ENCODE data around the gene DCTN5. TPM values are rescaled to one million over a fixed set of nuclear protein-coding genes. Genes with fewer than 3 reads are reported as not detected.
"Not testable (repeated sequence)": the region's sequence is repeated elsewhere in the genome, so short reads cannot be mapped to it uniquely, and the experiment has no call there.

The DCTN5 gene
- total RNA-seq (2014; rRNA removed; shearing (Covaris generic)): 22.4 and 57.8 TPM in 2 replicates

DNA sequence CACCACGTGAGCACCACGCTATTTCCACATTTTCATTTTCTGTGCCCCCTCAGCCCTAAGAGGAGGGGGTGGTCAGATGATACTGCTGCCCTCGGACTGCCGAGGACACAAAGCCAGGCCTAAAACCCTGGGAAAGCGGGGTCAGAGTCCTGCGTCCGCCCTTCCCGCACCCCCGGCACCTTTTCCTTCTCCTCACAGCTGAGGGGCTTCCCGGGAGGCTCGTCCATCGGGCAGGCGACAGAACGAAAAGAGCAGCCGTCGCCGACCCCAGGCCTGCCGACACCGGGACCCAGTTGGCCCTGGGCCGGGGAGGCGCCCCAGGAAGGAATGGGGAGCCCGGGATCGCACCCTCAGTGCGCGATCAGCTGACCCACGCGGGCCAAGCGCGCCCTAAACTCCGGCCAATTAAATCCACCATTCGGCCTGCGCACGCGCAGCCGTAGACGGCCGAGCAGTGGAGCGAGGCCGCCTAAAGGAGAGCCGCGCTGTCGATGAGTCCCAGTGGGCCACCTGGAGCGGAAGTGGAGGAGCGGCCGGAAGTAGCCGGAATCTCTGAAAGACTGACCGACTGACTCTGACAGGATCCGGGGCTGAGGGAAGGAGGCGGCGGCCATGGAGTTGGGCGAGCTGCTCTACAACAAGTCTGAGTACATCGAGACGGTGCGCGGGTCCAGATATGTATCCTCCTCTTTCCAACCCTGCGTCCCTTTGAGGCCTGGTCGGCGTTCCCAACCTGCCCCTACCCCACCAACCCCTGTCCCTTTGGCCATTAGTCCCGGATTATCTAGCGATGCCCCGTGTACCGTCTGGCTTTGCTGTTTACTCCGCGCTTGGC is at the start of gene DCTN5, which contains the start of gene PALB2:
Gene DCTN5, plus strand, starts transcription at position 536 of the 835 bp plus-strand sequence. Its CDS starts 77 bp downstream, at position 613.
Gene PALB2, minus strand, starts transcription at position 380 of the 835 bp plus-strand sequence. Its CDS starts 153 bp downstream, at position 227.
- Histone ChIP-seq H3K36me3 (peaks cover 49% of the 10 kb centered on the region), H3K4me3 (peak within 1 kb of the TSS; percentile 74), H3K9me3 (replicated peaks) (no peaks in the 10 kb centered on the region), H3K4me1 (replicated peaks) (peaks cover 10% of the 10 kb centered on the region; the same call in 1 of the 2 replicates), H3K27ac (peak within 1 kb of the TSS; percentile 50), H3K27me3 (replicated peaks) (no peaks in the 10 kb centered on the region)
- DNase-seq (ENCODE audit: low read depth in 1 of 2, low spot score in 2 of 2): peak; percentile 83 to 92

DNA sequence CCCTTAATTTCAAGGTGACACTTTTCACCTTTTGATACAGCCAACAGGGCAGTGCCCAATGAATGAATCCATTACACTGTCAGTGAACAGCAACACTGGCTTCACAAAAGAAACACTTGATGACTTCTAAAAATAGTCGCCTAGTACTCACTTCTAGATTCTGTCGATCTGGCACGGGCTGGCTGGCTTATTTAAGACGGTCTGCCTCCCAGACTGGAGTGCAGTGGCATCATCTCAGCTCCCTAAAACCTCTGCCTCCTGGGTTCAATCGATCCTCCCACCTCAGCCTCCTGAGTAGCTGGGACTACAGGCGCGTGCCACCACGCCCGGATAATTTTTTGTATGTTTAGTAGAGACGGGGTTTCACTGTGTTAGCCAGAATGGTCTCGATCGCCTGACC is 47.1 kb upstream of the DCTN5 start:
- H3K9me3 ChIP-seq (replicated peaks): no peaks in the 10 kb centered on the region
- no peaks in the 10 kb centered on the region for H3K27me3 ChIP-seq (replicated peaks)
- peaks cover 8% of the 10 kb centered on the region; the same call in 1 of the 2 replicates for H3K4me1 ChIP-seq (replicated peaks)
- H3K36me3 ChIP-seq: peaks cover 55% of the 10 kb centered on the region
- no peak for DNase-seq (ENCODE audit: low read depth in 1 of 2, low spot score in 2 of 2)
- no peak overlapping the region; the same call in 1 of the 2 replicates for H3K4me3 ChIP-seq
- H3K27ac ChIP-seq: no peak overlapping the region

DNA sequence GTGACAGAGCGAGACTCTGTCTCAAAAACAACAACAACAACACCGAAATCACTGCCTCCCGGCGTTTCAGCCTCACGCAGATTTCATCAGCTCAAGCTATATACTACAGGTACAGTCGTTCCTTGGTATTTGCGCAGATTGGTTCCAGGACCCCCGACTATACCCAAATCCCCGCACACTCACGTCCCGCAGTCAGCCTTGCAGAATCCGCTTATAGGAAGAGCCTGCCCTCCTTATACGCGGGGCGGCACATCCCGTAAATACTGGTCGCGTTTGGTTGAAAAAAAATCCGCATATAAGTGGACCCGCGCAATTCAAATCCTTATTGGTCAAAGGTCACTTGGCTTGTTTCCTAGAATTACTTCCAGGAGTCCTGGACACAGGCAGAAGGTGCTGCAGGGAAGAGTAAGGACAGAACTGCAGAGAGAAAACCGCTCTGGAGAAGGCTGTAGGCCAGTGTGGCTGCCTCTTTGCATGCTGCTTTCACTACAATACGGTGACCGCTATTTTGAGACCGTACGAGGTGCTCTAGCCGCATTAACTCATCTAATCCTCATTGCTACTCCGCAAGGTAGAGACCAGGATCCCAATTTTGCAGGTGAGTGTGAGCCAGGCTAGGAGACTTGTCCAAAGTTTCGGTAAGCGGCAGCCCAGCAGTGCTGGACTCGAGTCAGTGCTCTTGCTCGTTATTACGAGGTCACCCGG is 45.9 kb upstream of the DCTN5 start:
- Histone ChIP-seq H3K9me3 (replicated peaks) (no peaks in the 10 kb centered on the region), H3K36me3 (peaks cover 45% of the 10 kb centered on the region), H3K27me3 (replicated peaks) (no peaks in the 10 kb centered on the region), H3K4me3 (peak overlapping the region; percentile 80), H3K4me1 (replicated peaks) (peaks cover 8% of the 10 kb centered on the region; the same call in 1 of the 2 replicates), H3K27ac (peak overlapping the region; percentile 54)
- peak in 1 of 2 experiments; percentile 30 for DNase-seq (ENCODE audit: low read depth in 1 of 2, low spot score in 2 of 2)

DNA sequence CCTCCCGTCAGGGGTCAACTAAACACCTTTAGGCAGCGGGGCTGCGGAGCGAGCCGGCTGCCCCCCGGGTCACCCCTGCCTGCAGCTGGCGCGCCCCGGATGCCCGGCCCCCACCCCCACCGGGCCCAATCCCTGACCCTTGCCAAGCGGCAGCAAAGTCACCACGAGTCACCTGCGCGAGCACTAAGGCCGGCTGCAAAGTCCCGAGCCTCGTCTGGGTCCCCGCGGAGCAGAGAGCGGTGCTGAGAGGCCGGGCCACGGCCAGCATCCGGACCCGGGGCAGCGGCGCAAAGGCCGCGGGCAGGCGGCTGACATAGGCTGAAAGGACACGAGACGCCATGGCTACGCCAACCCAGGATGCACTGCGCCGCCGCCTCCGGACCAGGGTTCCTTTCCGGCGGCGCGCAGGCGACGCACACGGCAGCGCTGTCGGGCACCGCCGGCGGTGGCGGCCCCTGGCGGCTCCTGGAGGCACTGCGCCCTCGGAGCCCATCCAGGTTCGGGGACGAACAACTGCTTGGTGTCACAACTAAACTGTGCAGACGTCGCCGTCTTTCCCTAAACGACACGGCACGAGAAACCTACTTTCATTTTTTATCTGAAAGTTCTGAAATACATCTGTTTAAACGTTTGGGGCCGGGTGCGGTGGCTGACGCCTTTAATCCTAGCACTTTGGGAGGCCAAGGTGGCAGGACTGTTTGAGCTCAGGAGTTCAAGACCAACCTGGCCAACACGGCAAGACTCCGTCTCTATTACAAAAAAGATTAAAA is 45.1 kb upstream of the DCTN5 start, which contains the start of gene NDUFAB1:
Gene NDUFAB1, minus strand, starts transcription at position 366 of the 770 bp plus-strand sequence. Its CDS starts 26 bp downstream, at position 340.
- H3K27me3 ChIP-seq (replicated peaks): no peaks in the 10 kb centered on the region
- DNase-seq (ENCODE audit: low read depth in 1 of 2, low spot score in 2 of 2): peak; percentile 82 to 87

DNA sequence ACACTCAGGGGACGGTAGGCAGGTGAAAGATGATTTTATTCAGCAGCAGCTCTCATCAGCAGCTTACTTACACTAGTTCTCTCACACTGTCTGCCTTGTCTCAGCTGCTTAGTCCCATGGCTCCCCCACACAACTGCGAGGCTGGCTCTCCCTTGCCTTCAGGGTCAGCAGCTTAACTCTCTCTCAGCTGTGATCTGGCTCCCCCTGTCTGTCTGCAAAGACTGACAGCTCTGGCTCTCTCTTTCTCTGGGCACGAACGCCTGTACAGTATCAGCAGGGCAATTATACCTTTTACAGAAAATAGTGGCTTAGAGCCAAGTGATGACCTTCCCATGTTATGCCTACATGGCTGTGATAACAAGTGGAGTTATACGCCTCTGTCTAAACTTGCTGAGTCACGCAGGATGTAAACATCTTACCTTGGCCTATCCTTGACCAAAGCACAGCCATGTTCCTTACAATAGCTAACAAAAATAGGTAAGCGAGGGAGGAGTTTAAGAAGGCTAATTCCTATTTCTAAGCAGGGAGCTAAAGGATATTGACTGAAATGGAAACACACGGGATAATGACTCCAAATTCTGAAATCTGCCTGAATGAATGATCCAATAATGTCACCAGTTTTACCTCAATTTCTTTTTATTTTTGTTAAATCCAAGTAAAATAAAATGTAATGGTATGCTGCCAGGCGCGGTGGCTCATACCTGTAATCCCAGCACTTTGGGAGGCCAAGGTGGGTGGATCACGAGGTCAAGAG is 44.1 kb upstream of the DCTN5 start:
- Histone ChIP-seq H3K27me3 (replicated peaks) (no peaks in the 10 kb centered on the region), H3K27ac (no peak overlapping the region), H3K36me3 (peaks cover 32% of the 10 kb centered on the region), H3K4me3 (no peak overlapping the region), H3K4me1 (replicated peaks) (peaks cover 8% of the 10 kb centered on the region; the same call in 1 of the 2 replicates), H3K9me3 (replicated peaks) (no peaks in the 10 kb centered on the region)
- DNase-seq (ENCODE audit: low read depth in 1 of 2, low spot score in 2 of 2): peak; percentile 14 to 48

More for the DNA sequence above, 45.1 kb upstream of the DCTN5 start, which contains the start of gene NDUFAB1:
- H3K4me3 ChIP-seq: peak within 1 kb of the TSS; percentile 80
- H3K27ac ChIP-seq: peak within 1 kb of the TSS; percentile 54
- H3K4me1 ChIP-seq (replicated peaks): peaks cover 8% of the 10 kb centered on the region; the same call in 1 of the 2 replicates
- peaks cover 41% of the 10 kb centered on the region for H3K36me3 ChIP-seq
- H3K9me3 ChIP-seq (replicated peaks): no peaks in the 10 kb centered on the region

DNA sequence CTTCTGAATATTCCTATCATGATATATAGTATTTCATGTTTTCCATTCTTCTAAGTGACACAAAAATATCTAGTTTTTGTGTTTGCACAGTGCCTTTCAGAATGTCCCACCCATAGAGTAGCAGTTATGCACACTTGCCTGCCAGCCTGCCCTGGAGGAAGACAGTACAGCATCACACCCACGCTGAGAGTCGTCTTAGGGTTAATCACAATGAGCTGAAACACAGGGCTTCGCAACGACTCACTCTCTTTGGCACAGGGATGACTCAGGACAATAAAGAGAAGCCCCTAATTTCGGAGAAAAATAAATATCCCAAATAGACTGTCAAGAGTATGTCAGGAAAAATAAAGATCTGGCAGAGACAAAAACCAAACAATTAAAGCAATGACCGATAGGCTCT is 33.5 kb upstream of the DCTN5 start:
- DNase-seq (ENCODE audit: low read depth in 1 of 2, low spot score in 2 of 2): no peak
- Histone ChIP-seq H3K4me3 (no peak overlapping the region), H3K27me3 (replicated peaks) (no peaks in the 10 kb centered on the region), H3K9me3 (replicated peaks) (no peaks in the 10 kb centered on the region), H3K36me3 (peaks cover 27% of the 10 kb centered on the region), H3K4me1 (replicated peaks) (peaks cover 11% of the 10 kb centered on the region), H3K27ac (peak overlapping the region; percentile 46)

DNA sequence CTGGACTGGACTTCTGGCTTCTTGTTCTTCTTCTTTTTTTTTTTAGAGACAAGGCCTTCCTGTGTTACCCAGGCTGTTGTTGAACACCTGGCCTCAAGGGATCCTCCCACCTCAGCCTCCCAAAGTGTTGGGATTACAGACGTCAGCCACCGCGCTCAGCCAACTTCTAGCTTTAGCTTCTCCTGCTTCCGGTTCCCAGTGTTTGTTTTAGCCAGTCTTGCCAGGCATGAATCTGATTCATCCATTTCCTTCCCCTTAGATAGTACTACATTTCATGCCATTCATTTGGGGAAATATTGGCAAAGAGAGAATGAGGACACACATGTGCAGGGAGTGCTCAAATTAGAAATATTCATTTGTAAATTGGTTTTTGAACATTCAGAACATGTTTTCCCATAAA is 33.1 kb upstream of the DCTN5 start:
- Histone ChIP-seq H3K4me3 (no peak overlapping the region), H3K4me1 (replicated peaks) (peaks cover 11% of the 10 kb centered on the region), H3K27me3 (replicated peaks) (no peaks in the 10 kb centered on the region), H3K9me3 (replicated peaks) (no peaks in the 10 kb centered on the region), H3K36me3 (peaks cover 30% of the 10 kb centered on the region), H3K27ac (peak overlapping the region; percentile 46)
- peak; percentile 38 to 48 for DNase-seq (ENCODE audit: low read depth in 1 of 2, low spot score in 2 of 2)

DNA sequence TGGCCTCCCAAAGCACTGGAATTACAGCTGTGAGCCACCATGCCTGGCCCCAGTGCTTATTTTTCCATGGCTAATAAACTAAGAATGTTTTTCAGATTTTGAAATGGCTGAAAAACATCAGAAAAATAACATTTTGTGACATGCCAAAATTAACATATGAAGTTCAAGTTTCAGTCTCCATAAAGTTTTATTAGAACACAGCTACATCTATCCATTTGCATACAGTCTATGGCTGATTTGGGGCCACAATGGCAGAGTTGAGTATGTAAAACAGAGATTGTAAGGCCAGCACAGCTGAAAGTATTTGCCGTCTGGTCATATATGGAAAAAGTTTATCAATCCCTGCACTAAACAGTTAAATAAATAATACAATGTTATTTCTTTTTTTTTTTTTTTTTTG is 31.3 kb upstream of the DCTN5 start:
- no peak overlapping the region for H3K4me3 ChIP-seq
- peaks cover 11% of the 10 kb centered on the region for H3K4me1 ChIP-seq (replicated peaks)
- no peak for DNase-seq (ENCODE audit: low read depth in 1 of 2, low spot score in 2 of 2)
- H3K36me3 ChIP-seq: peaks cover 36% of the 10 kb centered on the region
- H3K27ac ChIP-seq: no peak overlapping the region
- no peaks in the 10 kb centered on the region for H3K9me3 ChIP-seq (replicated peaks)
- H3K27me3 ChIP-seq (replicated peaks): no peaks in the 10 kb centered on the region

DNA sequence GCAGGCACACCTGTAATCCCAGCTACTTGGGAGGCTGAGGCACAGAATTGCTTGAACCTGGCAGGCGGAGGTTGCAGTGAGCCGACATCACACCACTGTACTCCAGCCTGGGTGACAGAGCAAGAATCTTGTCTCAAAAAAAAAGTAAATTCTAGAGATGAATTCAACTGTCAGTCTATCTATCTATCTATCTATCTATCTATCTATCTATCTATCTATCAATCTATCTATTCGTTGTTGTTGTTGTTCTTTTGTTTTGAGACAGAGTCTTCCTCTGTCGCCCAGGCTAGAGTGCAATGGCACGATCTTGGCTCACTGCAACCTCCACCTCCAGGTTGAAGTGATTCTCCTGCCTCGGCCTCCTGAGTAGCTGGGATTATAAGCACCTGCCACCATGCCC is 30.4 kb upstream of the DCTN5 start:
- not testable (repeated sequence) for H3K9me3 ChIP-seq (replicated peaks); H3K27me3 ChIP-seq (replicated peaks); DNase-seq (ENCODE audit: low read depth in 1 of 2, low spot score in 2 of 2); H3K4me3 ChIP-seq; H3K27ac ChIP-seq
- Histone ChIP-seq H3K36me3 (peaks cover 33% of the 10 kb centered on the region), H3K4me1 (replicated peaks) (peaks cover 11% of the 10 kb centered on the region)

DNA sequence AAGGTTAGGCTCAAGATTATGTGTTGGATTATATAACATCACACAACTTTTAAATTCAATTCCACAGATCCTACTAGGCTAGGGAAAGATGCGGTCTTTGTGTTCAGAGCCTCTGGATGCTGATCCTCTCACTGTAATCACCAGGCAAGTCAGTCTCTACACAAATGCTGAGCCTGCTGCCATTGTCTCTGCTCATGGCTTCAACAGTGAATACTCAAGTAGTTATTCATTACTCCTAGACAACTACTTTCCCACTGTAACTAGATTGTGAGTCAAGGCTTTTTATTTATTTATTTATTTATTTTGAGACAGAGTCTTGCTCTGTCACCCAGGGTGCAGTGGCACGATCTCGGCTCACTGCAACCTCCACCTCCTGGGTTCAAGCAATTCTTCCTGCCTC is 29.3 kb upstream of the DCTN5 start:
- H3K4me3 ChIP-seq: no peak overlapping the region
- peaks cover 11% of the 10 kb centered on the region for H3K4me1 ChIP-seq (replicated peaks)
- peaks cover 34% of the 10 kb centered on the region for H3K36me3 ChIP-seq
- H3K27me3 ChIP-seq (replicated peaks): no peaks in the 10 kb centered on the region
- H3K9me3 ChIP-seq (replicated peaks): no peaks in the 10 kb centered on the region
- H3K27ac ChIP-seq: no peak overlapping the region
- DNase-seq (ENCODE audit: low read depth in 1 of 2, low spot score in 2 of 2): no peak

DNA sequence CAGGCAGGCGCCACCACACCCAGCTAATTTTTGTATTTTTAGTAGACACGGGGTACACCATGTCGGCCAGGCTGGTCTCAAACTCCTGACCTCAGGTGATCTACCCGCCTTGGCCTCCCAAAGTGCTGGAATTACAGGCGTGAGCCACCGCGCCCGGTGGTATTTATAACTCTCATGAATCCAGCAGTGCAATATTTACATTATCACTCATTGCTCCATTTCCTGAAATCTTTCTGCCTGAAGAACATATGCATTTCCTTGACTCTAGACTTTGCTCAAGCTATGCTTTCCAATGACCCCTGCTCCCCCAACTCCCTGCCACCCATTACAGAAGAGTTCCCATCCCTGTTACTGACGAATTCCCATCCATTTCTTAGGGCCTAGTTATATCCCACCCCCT is 25.5 kb upstream of the DCTN5 start:
- Histone ChIP-seq H3K4me1 (replicated peaks) (no peaks in the 10 kb centered on the region), H3K4me3 (no peak overlapping the region), H3K27ac (no peak overlapping the region), H3K9me3 (replicated peaks) (no peaks in the 10 kb centered on the region), H3K27me3 (replicated peaks) (no peaks in the 10 kb centered on the region), H3K36me3 (peaks cover 44% of the 10 kb centered on the region)
- DNase-seq (ENCODE audit: low read depth in 1 of 2, low spot score in 2 of 2): no peak

DNA sequence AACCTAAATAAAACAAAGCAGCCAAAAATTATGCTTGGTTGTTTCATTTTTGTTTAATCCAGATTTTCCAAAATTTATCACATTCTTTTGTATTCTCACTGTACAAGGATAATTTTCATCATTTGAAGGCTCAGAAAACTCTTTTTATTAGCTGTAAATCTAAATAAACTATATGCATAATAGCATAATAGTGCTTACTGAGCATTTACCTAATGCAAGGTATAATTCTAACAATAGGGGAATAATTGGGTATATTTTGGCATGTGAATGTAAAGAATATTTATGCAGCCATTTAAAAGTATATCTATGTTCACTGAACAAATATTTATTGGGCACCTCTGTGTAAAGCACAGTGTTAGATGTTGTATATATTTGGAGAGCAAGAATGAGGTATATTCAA is 17.2 kb upstream of the DCTN5 start:
- Histone ChIP-seq H3K4me3 (no peak overlapping the region), H3K36me3 (peaks cover 68% of the 10 kb centered on the region), H3K27ac (no peak overlapping the region), H3K4me1 (replicated peaks) (no peaks in the 10 kb centered on the region), H3K27me3 (replicated peaks) (no peaks in the 10 kb centered on the region), H3K9me3 (replicated peaks) (no peaks in the 10 kb centered on the region)
- no peak for DNase-seq (ENCODE audit: low read depth in 1 of 2, low spot score in 2 of 2)

DNA sequence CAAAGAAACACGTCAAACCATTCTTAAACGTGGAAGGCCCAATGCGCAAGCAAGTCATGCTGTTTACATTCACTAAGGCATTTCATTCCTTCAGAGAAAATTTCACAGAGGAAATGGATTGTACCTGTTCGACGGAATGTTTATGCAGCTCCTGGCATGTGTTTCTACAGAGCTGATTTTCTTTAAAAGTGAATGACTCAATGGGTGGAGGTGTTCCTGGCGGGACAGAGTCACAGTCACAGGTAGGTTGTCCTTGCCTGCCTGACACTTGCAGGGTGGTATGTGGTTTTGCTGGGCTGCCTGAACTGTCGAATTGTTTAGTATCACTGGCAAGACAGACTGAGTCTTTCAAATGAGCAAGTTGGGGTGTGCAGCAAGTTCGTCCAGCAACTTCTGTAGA is 11.8 kb upstream of the DCTN5 start:
- H3K27ac ChIP-seq: no peak overlapping the region
- H3K9me3 ChIP-seq (replicated peaks): no peaks in the 10 kb centered on the region
- H3K36me3 ChIP-seq: peaks cover 65% of the 10 kb centered on the region
- no peaks in the 10 kb centered on the region for H3K4me1 ChIP-seq (replicated peaks)
- no peak overlapping the region for H3K4me3 ChIP-seq
- H3K27me3 ChIP-seq (replicated peaks): no peaks in the 10 kb centered on the region
- no peak for DNase-seq (ENCODE audit: low read depth in 1 of 2, low spot score in 2 of 2)
